Omental fat pad (tissue), 4 donors: ENCODE measurements around the gene RASGRP3. TPM values are rescaled to one million over a fixed set of nuclear protein-coding genes. Genes with fewer than 3 reads are reported as not detected.

Experiments
- ATAC-seq: fragments of 150-250 bp; one replicate; pipeline ENCODE4 v1.9.1; 2016; ENCODE audit warnings: mild to moderate bottlenecking, moderate library complexity; ENCODE audit not compliant: low FRiP score
- DNase-seq: peaks from one replicate; pipeline ENCODE4 v3.0.0-alpha.2; 2019; ENCODE audit warnings: low spot score
- total RNA-seq, 4 donors: library from RNA; depleted of rRNA; stranded (reverse); fragments of >200 nt; gene quantifications; one replicate each; pipeline ENCODE4 v1.1.0, GENCODE V29; 2016
- TF ChIP-seq, protein P1 (sequence below), 3 donors: fragments of 450-650 bp; IDR thresholded peaks; one replicate each; pipeline ENCODE4 v1.5.1; 2016 to 2017; ENCODE audit warnings: antibody characterized with exemption in 3 of 3, mild to moderate bottlenecking in 3 of 3, moderate library complexity in 2 of 3

RASGRP3 gene
- total RNA-seq, 4 donors from 2014 or later = 11.8 to 42.2 (median 26.1) TPM

- DNase-seq = no peak
- ATAC-seq = no peak
- TF ChIP-seq, protein P1, sequence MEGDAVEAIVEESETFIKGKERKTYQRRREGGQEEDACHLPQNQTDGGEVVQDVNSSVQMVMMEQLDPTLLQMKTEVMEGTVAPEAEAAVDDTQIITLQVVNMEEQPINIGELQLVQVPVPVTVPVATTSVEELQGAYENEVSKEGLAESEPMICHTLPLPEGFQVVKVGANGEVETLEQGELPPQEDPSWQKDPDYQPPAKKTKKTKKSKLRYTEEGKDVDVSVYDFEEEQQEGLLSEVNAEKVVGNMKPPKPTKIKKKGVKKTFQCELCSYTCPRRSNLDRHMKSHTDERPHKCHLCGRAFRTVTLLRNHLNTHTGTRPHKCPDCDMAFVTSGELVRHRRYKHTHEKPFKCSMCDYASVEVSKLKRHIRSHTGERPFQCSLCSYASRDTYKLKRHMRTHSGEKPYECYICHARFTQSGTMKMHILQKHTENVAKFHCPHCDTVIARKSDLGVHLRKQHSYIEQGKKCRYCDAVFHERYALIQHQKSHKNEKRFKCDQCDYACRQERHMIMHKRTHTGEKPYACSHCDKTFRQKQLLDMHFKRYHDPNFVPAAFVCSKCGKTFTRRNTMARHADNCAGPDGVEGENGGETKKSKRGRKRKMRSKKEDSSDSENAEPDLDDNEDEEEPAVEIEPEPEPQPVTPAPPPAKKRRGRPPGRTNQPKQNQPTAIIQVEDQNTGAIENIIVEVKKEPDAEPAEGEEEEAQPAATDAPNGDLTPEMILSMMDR (IDR thresholded peaks at IDR 0.05) = no peak
Observed at GRCh38 chr2:33494155-33494779, 17.8 kb downstream of the RASGRP3 start.

DNA sequence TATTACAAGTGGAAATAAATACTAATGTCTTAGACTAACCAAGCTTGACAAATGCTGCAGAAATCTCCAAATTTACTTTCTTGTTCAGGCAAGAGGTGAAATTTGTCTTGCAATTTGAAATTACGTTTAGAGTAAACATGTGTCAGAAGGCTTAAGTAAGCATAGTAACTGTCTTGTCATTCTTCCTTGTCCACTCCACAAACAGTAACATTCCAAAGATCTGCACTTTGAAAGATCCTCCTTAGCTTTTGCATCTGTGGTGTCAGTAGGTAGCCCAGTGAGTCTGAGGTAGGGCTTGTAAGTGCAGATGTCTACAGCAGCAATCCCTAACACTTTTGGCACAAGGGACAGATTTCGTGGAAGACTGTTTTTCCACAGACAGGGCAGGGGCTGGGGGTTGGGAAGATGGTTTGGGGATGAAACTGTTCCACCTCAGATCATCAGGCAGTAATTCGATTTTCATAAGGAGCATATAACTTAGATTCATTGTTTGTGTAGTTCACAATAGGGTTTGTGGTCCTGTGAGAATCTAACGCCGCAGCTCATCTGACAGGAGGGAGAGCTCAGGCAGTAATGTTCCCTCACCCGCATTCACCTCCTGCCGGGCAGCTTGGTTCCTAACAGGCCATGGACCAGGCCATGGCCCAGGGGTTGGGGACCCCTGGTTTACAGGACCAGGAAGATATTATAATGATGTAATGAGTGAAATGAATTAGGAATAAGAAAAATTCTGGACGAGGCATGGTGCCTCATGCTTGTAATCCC lies 18.6 kb downstream of the RASGRP3 start:
- TF ChIP-seq, protein P1 (IDR thresholded peaks at IDR 0.05) = no peak
- DNase-seq (no peak), ATAC-seq (no peak)

DNA sequence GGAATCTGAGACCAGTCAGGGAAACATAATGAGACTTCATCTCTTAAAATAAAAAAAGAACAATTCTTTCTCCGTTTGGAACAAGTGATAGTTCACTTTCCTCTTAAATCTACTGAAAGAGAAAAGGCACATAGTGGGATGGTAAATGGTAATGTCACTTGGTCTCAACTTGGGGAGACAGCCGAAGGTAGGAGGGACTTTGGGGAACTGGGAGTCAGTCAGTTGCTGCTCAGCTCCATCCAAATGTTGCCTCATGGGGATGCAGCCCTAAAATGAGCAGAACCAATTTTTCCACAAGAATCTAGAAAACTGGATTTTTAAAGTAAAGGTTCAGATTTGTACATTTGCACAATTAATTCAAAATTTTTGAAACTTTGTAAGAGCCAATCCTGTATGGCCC lies 19.2 kb downstream of the RASGRP3 start:
- ATAC-seq (no peak), DNase-seq (no peak)
- TF ChIP-seq, protein P1 (IDR thresholded peaks at IDR 0.05) = no peak

DNA sequence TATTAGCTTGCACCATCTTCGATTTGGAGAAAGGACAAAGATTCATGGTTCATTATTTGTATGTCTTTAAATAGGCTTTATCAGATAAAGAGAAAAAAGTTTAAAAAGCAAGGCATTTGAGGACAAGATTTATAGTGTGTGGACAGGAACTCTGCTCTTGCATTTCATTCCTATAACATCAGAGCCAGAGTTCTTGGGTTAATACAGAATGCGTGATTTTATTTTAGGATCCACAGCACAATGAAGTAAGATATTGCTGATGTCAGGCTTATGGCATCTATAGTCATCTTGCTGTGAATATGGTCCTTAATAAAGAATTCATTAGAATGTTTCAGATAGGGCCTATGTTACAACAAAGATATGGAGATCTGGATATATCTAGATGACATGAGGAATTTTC lies 19.7 kb downstream of the RASGRP3 start:
- TF ChIP-seq, protein P1 (IDR thresholded peaks at IDR 0.05) = no peak
- DNase-seq (no peak), ATAC-seq (no peak)

DNA sequence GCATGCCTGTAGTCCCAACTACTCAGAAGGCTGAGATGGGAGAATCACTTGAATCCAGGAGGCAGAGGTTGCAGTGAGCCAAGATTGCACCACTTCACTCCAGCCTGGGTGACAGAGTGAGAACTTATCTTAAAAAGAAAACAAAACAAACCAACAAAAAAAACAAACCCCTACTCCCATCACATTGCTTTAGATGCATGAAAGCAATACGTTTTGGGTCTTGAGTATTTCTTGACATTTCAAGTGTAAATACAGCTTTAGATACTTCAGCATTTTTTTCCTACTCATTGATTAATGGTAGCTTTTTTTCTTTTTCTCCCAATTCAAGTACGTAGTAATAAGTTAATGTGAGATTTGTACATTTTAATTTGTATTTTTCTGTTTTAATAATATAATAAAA lies 20.3 kb downstream of the RASGRP3 start:
- no peak for ATAC-seq
- TF ChIP-seq, protein P1 (IDR thresholded peaks at IDR 0.05) = no peak
- DNase-seq = no peak

DNA sequence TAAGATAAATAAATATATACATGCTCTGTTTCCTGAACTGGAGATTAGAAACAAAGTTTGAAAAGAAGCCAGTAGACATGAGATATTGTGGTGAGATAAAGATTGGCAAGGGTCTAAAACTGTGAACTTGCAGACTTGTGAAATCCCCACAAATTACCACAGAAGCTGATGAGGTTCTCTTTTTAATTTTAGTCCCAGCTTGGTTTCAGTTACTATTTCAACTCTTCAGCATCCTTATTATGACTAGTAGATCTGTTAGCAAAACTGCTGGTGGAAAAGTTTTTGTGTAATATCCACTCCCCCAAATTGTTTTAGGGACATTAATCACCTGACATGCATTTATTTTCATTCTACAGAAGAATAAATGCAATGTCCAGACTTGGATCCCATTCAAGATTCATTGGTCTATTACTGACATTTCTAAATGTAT lies 20.8 kb downstream of the RASGRP3 start:
- ATAC-seq (no peak), DNase-seq (no peak)
- TF ChIP-seq, protein P1 (IDR thresholded peaks at IDR 0.05) = no peak
